Activated CD4-positive, alpha-beta T cell treated with anti-CD3 and anti-CD28 coated beads, Interleukin-2, amount 50 U/mL, for 4 hours (primary cell): ENCODE measurements around the gene PDS5A.
"Not testable (repeated sequence)": the region's sequence is repeated elsewhere in the genome, so short reads cannot be mapped to it uniquely, and the experiment has no call there.

Source experiments
- DNase-seq, 2 experiments: peaks; one replicate each; pipeline ENCODE4 v3.0.0-alpha.2; 2020

PDS5A gene

GRCh38 chr4:39963656-39964055 is 14.1 kb downstream of the PDS5A start:
- DNase-seq: no peak

- no peak for DNase-seq
These were observed 16.3 kb downstream of the PDS5A start for GRCh38 chr4:39961311-39961877.

GRCh38 chr4:39950861-39951481 is 26.7 kb downstream of the PDS5A start:
- no peak for DNase-seq

- no peak for DNase-seq
These were observed 29.7 kb downstream of the PDS5A start for GRCh38 chr4:39947963-39948362.

GRCh38 chr4:39947417-39947816 is 30.3 kb downstream of the PDS5A start:
- DNase-seq: no peak

GRCh38 chr4:39944245-39944644 is 33.5 kb downstream of the PDS5A start:
- DNase-seq: not testable (repeated sequence)

GRCh38 chr4:39942507-39942906 is 35.2 kb downstream of the PDS5A start:
- no peak for DNase-seq

- no peak for DNase-seq
These were observed 36.0 kb downstream of the PDS5A start for GRCh38 chr4:39941682-39942217.

- no peak for DNase-seq
These were observed 39.9 kb downstream of the PDS5A start for GRCh38 chr4:39937683-39938268.

- DNase-seq: no peak
These were observed 40.9 kb downstream of the PDS5A start for GRCh38 chr4:39936565-39937418.

- DNase-seq: no peak
These were observed 43.8 kb downstream of the PDS5A start for GRCh38 chr4:39933671-39934590.

- no peak for DNase-seq
These were observed 44.8 kb downstream of the PDS5A start for GRCh38 chr4:39932776-39933402.

GRCh38 chr4:39931441-39931901 is 46.2 kb downstream of the PDS5A start:
- no peak for DNase-seq

GRCh38 chr4:39928538-39928937 is 49.2 kb downstream of the PDS5A start:
- no peak for DNase-seq

GRCh38 chr4:39924014-39924413 is 53.7 kb downstream of the PDS5A start:
- no peak for DNase-seq

- no peak for DNase-seq
These were observed 55.3 kb downstream of the PDS5A start for GRCh38 chr4:39922399-39922798.

GRCh38 chr4:39913471-39913870 is 64.2 kb downstream of the PDS5A start:
- no peak for DNase-seq

- DNase-seq: no peak
These were observed 67.6 kb downstream of the PDS5A start for GRCh38 chr4:39910064-39910463.

- no peak for DNase-seq
These were observed 69.4 kb downstream of the PDS5A start for GRCh38 chr4:39908284-39908683.

- no peak for DNase-seq
These were observed 72.1 kb downstream of the PDS5A start for GRCh38 chr4:39905656-39906055.

GRCh38 chr4:39905019-39905418 is 72.7 kb downstream of the PDS5A start:
- DNase-seq: not testable (repeated sequence)

- no peak for DNase-seq
These were observed 76.7 kb downstream of the PDS5A start for GRCh38 chr4:39900966-39901365.
